RWPE2 (cell line): ENCODE measurements around the gene FGF8.

Source experiments
- ATAC-seq: fragments of 200-7000 bp; cut with Tn5 transposase; 3 replicates; pipeline ENCODE4 v1.9.1; 2021; ENCODE audit warnings: low read depth
- DNase-seq: peaks from one replicate; pipeline ENCODE4 v3.0.0-alpha.2; 2020; ENCODE audit warnings: low spot score
- H3K27ac ChIP-seq: fragments of 450-650 bp; 2 replicates; pipeline ENCODE4 v1.5.1; 2017; ENCODE audit warnings: mild to moderate bottlenecking; ENCODE audit not compliant: poor library complexity, severe bottlenecking
- H3K27me3 ChIP-seq: fragments of 250-450 bp; sonication (Bioruptor Pico); 2 replicates; pipeline ENCODE4 v1.5.1; 2021; ENCODE audit warnings: mild to moderate bottlenecking, moderate library complexity; ENCODE audit not compliant: insufficient read depth, poor library complexity, severe bottlenecking
- H3K36me3 ChIP-seq: fragments of 250-450 bp; sonication (Bioruptor Pico); 2 replicates; pipeline ENCODE4 v1.5.1; 2020; ENCODE audit warnings: low read depth, mild to moderate bottlenecking, moderate library complexity
- H3K4me1 ChIP-seq: fragments of 250-450 bp; sonication (Bioruptor Pico); 2 replicates; pipeline ENCODE4 v1.5.1; 2021; ENCODE audit warnings: mild to moderate bottlenecking, moderate library complexity; ENCODE audit not compliant: insufficient read depth, poor library complexity, severe bottlenecking
- H3K4me3 ChIP-seq: fragments of 250-450 bp; sonication (Bioruptor Pico); 2 replicates; pipeline ENCODE4 v1.5.1; 2021; ENCODE audit warnings: mild to moderate bottlenecking, moderate library complexity; ENCODE audit not compliant: severe bottlenecking
- H3K9me3 ChIP-seq: fragments of 250-450 bp; sonication (Bioruptor Pico); 2 replicates; pipeline ENCODE4 v1.5.1; 2021; ENCODE audit warnings: mild to moderate bottlenecking, moderate library complexity; ENCODE audit not compliant: severe bottlenecking
- TF ChIP-seq, protein P1 (sequence below): fragments of 450-650 bp; IDR thresholded peaks from one replicate; pipeline ENCODE4 v1.5.1; 2017; ENCODE audit warnings: mild to moderate bottlenecking, moderate library complexity; ENCODE audit not compliant: poor library complexity, severe bottlenecking

The FGF8 gene

DNA sequence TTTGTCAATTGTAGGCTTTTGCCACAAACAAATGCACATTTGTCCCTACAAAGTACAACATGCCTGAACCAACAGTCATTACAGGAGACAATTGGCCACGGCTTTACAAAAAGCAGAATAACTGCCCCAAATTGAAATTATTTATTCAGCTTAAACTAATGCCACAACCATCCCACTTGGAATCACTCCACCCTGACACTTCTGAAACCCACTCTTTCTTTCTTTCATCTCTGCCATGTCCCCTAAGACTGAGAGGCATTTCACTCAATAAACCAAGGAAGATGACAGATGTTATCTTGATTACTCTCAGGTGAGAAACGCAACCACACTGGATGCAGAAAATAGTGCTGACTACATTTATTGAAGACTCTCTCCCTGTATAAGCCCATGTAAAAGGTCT lies 9.9 kb upstream of the FGF8 start:
- Histone ChIP-seq H3K4me1 (peaks cover 7% of the 10 kb centered on the region), H3K9me3 (no peaks in the 10 kb centered on the region), H3K27ac (no peak overlapping the region), H3K36me3 (peaks cover 68% of the 10 kb centered on the region), H3K4me3 (no peak overlapping the region), H3K27me3 (no peaks in the 10 kb centered on the region)
- ATAC-seq (no peak), DNase-seq (no peak)
- TF ChIP-seq, protein P1, sequence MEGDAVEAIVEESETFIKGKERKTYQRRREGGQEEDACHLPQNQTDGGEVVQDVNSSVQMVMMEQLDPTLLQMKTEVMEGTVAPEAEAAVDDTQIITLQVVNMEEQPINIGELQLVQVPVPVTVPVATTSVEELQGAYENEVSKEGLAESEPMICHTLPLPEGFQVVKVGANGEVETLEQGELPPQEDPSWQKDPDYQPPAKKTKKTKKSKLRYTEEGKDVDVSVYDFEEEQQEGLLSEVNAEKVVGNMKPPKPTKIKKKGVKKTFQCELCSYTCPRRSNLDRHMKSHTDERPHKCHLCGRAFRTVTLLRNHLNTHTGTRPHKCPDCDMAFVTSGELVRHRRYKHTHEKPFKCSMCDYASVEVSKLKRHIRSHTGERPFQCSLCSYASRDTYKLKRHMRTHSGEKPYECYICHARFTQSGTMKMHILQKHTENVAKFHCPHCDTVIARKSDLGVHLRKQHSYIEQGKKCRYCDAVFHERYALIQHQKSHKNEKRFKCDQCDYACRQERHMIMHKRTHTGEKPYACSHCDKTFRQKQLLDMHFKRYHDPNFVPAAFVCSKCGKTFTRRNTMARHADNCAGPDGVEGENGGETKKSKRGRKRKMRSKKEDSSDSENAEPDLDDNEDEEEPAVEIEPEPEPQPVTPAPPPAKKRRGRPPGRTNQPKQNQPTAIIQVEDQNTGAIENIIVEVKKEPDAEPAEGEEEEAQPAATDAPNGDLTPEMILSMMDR = no peak

DNA sequence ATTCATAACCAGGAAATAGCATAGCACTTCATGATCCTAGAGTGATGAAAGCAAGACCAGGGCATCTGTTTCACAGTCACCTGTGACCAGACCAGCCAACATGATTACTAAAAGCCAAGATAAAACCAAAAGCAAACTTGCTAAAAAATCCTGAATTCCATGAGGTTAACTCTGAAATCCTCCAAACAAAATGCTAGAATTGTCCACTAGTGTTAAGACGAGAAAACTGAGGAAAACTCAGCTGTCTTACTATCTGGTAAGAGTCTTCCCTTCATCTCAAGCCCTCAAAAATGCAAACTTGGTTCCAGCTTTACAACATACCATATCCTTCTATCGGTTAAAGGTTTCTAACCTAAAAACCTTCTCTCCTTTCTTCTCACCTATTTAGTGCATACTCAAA lies 8.6 kb upstream of the FGF8 start:
- no peak for ATAC-seq
- Histone ChIP-seq H3K27me3 (no peaks in the 10 kb centered on the region), H3K4me1 (peaks cover 7% of the 10 kb centered on the region), H3K4me3 (no peak overlapping the region), H3K9me3 (no peaks in the 10 kb centered on the region), H3K36me3 (peaks cover 56% of the 10 kb centered on the region), H3K27ac (peak overlapping the region; percentile 52)
- no peak for DNase-seq
- TF ChIP-seq, protein P1 = no peak

DNA sequence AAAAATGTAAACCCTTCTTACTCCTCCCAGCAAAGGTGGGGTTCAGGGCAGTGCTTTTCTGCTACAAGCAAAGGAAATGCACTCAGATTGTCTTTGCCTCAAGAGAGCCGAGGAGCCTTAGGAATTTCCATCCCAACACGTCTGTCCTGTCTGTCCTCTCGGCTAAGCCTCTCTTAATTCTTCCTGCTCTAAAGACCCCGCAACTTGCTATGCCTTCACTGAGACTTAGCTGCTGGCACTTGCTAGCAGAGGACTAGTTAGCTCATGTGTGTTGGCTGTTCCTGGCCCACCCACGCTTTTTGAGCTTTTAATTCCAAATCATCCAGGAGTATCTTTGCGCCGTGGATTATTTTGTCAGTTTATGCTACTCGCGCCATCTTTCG lies 7.8 kb upstream of the FGF8 start:
- Histone ChIP-seq H3K4me1 (peaks cover 7% of the 10 kb centered on the region), H3K36me3 (peaks cover 48% of the 10 kb centered on the region), H3K4me3 (peak overlapping the region; percentile 73), H3K9me3 (no peaks in the 10 kb centered on the region), H3K27me3 (no peaks in the 10 kb centered on the region), H3K27ac (peak overlapping the region; percentile 52)
- ATAC-seq (peak; percentile 24), DNase-seq (no peak)
- TF ChIP-seq, protein P1 = no peak

DNA sequence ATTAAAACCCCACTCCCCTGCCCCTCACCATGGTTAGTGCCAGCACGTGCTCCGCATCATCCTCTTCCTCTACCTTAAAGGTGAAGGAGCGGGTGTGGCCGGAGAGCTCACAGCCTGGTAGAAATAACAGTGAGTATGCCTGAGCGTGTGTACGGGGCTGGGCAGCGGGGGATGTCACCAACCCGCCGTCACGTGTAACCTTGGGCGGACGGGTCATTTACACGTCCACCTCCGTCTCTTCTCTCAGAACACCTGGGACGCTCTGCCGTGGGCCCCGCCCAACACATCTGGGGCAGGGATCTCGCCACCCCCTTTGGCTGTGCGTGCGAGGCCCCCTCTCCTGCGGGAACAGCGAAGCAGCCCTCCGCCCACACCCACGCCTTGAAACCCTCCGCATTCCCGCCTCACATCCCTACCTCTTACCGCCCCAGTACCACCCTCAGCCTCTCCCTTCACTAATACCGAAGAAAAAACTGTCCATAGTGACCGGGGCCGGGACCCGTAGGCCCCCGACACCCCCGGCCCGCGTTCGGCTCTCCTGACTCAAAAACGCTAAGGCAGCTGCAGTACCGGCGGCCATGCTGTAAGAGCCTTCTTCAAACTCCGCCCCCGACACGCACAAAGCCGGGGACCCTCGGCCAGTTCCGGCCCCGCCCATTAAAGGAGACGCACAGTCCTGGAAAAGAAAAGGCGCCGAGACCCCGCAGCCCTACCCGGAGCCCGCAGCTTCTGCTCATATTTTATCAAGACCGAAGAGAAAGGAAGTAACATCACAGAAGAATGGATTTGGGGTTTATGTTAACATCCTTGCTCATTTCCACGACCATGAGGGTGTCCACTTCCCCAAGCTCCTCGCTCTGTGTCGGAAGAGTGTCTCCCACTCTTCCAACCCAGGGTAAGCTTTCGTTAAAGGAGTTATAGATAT lies 7.2 kb upstream of the FGF8 start, which contains the start of gene NPM3:
Gene NPM3 (minus strand): TSS at position 636 of the 925 bp plus-strand sequence. CDS start 56 bp downstream, at position 580.
- Histone ChIP-seq H3K36me3 (peaks cover 41% of the 10 kb centered on the region), H3K9me3 (no peaks in the 10 kb centered on the region), H3K4me3 (peak within 1 kb of the TSS; percentile 73), H3K27me3 (no peaks in the 10 kb centered on the region), H3K4me1 (peaks cover 7% of the 10 kb centered on the region), H3K27ac (peak within 1 kb of the TSS; percentile 52)
- peak; percentile 88 for DNase-seq
- ATAC-seq = peak; percentile 83
- TF ChIP-seq, protein P1 = no peak
